Activated T-helper 2 cell treated with anti-CD3 and anti-CD28 coated beads, Interferon-gamma antibody, Interleukin-2, Interleukin-4, amounts not matched to agents 10 μg/mL and 5 μg/mL and 100 μg/mL, durations not matched to agents 14 hours and 24 hours and 36 hours (primary cell): ENCODE data around the gene TTC32. TPM values are rescaled to one million over a fixed set of nuclear protein-coding genes. Genes with fewer than 3 reads are reported as not detected.

Source experiments
- DNase-seq: peaks from one replicate; pipeline ENCODE4 v3.0.0; 2021; ENCODE audit warnings: low spot score
- H3K27ac Mint-ChIP-seq: one replicate; pipeline ENCODE4 v1.8.0; 2021; ENCODE audit warnings: mixed read lengths
- H3K27me3 Mint-ChIP-seq: one replicate; pipeline ENCODE4 v1.8.0; 2021; ENCODE audit warnings: low read depth, mixed read lengths
- H3K36me3 Mint-ChIP-seq: one replicate; pipeline ENCODE4 v1.8.0; 2021; ENCODE audit warnings: low read depth, mixed read lengths
- H3K4me1 Mint-ChIP-seq: one replicate; pipeline ENCODE4 v1.8.0; 2021; ENCODE audit warnings: low read depth, mixed read lengths
- H3K4me3 Mint-ChIP-seq: one replicate; pipeline ENCODE4 v1.8.0; 2021; ENCODE audit warnings: low read depth, mild to moderate bottlenecking, moderate library complexity, mixed read lengths
- H3K9me3 Mint-ChIP-seq: one replicate; pipeline ENCODE4 v1.8.0; 2021; ENCODE audit warnings: mixed read lengths
- intact Hi-C: fragments of 100-400 bp; cut with micrococcal nuclease; formaldehyde crosslinking; loops from one replicate; pipeline ENCODE4 v1.15.1; 2023
- total RNA-seq: library from RNA; stranded (reverse); gene quantifications from 2 replicates; pipeline ENCODE4 v1.2.3, GENCODE V29; 2022

Gene TTC32
- total RNA-seq, 1 donor from 2014 or later, result 14.8 TPM

DNA sequence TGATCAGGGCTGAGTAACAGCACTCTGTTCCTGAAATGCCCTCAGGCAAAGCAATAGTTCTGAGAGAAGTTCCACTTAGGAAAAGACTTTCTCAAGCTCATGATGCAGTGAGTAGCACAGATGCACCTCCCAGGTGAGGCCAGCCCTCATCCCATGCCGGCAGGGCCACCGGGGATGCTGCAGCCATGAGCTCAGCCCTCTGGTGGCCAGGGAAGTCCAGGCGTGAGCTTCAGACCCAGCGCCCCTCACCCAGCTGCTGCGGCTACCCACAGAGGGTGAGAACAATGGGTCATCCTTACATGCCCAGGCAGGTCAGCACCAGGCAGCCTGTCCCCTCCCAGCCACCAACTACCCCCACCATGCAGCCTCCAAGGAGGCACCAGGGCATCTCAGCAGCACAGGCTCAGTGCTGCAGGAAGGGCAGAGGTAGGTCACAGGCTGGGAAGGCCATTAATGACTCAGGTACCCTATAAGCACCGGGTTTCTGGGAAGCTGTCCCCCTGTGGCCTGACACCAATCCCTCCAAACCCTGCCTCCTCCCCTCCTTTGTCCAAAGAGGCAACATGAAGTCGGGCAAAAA lies 50.6 kb downstream of the TTC32 start:
- no peaks in the 10 kb centered on the region for H3K4me1 Mint-ChIP-seq
- H3K36me3 Mint-ChIP-seq, result no peaks in the 10 kb centered on the region
- no peak overlapping the region for H3K27ac Mint-ChIP-seq
- H3K27me3 Mint-ChIP-seq, result peaks cover 2% of the 10 kb centered on the region
- no peak overlapping the region for H3K4me3 Mint-ChIP-seq
- no peak for DNase-seq
- intact Hi-C loops, result no loop called here
- H3K9me3 Mint-ChIP-seq, result no peaks in the 10 kb centered on the region

DNA sequence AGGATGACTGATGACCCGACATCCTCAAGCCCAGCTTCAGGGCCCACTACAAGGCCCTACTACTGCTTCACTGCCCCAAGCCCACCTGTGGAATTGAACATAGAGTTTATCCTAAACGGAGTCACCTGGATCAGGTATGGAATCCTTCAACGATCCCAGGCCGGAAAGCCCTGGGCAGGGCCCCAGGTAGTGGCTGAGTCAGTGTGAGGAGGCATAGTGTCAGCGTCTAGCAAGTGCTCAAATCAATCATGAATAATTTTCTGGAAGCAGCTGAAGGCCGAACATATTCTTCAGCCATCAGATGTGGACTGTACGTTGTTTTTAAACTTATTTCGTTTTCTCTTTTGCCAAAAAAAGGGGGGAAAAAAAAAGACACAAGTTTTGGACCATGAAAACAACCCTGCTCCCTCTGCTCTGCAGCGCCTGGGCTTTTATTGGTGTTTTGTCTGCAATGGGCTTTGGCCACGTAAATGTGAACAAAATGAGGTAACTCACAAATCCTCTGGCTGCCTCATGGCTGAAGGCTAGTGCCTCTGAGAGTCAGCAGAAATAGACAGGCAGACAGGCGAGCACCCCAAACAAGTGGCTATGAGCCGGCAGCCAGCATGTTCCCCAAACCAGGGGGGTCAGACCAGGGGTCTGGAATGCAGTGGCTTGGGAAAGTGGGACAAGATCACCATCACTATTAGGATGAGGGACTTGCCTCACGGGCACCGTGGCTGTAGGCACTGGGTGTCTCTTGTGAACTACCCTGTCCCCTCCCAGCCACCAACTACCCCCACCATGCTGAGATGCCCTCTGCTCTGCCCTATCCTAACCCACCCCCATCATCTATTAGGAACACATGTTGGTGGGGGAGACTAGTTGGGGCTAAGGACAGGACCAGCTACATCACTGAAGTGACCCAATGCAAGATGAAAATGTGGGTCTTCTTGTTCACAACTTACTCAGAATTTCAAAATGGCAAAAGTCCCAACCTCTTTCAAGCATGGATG lies 51.4 kb downstream of the TTC32 start:
- Mint-ChIP-seq H3K27me3 (no peaks in the 10 kb centered on the region), H3K9me3 (no peaks in the 10 kb centered on the region), H3K36me3 (no peaks in the 10 kb centered on the region), H3K27ac (no peak overlapping the region), H3K4me1 (no peaks in the 10 kb centered on the region), H3K4me3 (no peak overlapping the region)
- intact Hi-C loops, result no loop called here
- no peak for DNase-seq

DNA sequence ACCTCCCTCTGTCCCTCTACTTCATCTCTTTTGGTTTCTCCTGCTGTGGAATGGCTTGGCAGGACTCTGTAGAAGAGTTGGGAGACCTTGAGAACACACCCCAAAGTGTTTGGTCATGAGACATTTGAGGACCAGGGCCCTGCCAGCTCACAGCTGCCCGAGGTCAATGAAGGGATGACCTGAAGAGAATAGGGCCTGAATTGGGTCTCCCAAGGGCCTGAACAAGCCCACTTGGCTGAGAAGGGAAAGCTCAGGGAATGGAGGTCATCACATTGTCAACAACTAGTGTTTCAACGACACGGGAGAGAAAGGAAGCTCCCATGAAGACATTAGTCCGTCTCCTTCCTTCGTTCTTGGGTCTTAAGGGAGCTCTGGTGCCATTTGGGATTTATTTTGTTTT lies 52.8 kb downstream of the TTC32 start:
- Mint-ChIP-seq H3K36me3 (no peaks in the 10 kb centered on the region), H3K27ac (no peak overlapping the region), H3K4me1 (no peaks in the 10 kb centered on the region), H3K27me3 (peaks cover 4% of the 10 kb centered on the region), H3K4me3 (no peak overlapping the region), H3K9me3 (no peaks in the 10 kb centered on the region)
- DNase-seq, result no peak
- intact Hi-C loops, result no loop called here

DNA sequence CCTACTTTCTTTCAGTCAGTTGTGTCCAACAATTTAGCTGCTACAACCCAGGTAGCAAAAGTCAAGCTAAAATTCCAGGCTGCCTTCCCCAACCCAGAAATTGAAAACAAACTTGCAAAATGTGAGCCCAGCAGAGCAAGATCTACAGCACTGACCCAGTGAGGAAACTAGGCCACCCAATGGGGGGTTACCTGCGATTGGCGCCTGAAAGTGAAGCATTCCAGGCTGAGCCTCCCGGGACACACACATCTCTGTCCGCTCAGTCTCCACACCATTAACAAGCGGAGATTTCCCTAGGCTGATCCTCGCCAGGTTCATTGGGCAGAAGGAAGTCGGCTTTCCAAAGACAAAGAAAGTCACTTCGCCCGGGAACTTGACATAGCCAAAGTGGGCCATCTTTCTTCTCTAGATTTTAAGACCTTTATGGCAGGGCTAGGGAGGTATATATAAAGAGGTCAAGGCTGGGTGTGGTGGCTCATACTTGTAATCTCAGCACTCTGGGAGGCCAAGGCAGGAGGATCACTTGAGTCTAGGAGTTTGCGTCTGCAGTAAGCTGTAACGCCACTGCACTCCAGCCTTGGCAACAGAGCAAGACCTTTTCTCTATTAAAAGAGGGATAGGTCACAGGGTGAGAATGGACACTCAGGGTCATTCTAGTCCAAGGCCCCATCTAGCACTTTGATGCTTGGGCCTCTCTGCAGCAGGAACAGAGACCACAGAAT lies 53.6 kb downstream of the TTC32 start:
- H3K4me1 Mint-ChIP-seq, result no peaks in the 10 kb centered on the region
- no peak overlapping the region for H3K4me3 Mint-ChIP-seq
- peaks cover 4% of the 10 kb centered on the region for H3K27me3 Mint-ChIP-seq
- intact Hi-C loops, result no loop called here
- no peak for DNase-seq
- no peaks in the 10 kb centered on the region for H3K9me3 Mint-ChIP-seq
- H3K27ac Mint-ChIP-seq, result no peak overlapping the region
- no peaks in the 10 kb centered on the region for H3K36me3 Mint-ChIP-seq

DNA sequence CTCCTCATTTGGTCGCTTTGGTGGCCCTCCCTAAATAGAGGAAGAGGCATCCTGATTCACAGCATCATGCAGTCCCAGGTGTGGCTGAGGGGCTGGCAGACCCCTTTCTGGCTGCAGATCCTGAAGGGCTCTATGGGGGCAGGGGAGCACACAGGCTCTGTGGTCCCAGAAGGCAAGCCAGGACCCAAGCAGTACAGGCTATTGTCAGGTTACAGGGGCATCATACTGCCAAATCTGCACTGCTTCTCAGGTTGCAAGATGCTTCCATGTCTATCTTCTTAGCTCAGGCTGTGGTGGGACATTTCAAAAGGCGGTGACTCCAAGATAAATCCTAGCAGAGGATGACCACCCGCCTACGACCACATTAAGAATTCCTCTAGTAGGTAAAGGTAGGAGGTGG lies 54.3 kb downstream of the TTC32 start:
- Mint-ChIP-seq H3K9me3 (no peaks in the 10 kb centered on the region), H3K27me3 (peaks cover 7% of the 10 kb centered on the region), H3K4me3 (no peak overlapping the region), H3K27ac (no peak overlapping the region), H3K36me3 (no peaks in the 10 kb centered on the region), H3K4me1 (no peaks in the 10 kb centered on the region)
- DNase-seq, result no peak
- intact Hi-C loops, result no loop called here

Other genes starting within 250 kb of the TTC32 start
- gene WDR35, start 88.1 kb upstream of the TTC32 start, total RNA-seq, result 7.5 and 7.6 TPM in 2 replicates
- gene MATN3, start 110.7 kb upstream of the TTC32 start, total RNA-seq, result not detected in 2 replicates
- 26.9 and 27.3 TPM in 2 replicates for gene LAPTM4A, start 149.6 kb upstream of the TTC32 start, total RNA-seq